GM12865 (cell line): Measurements from ENCODE around the gene GRAMD2A.

Experiments used
- DNase-seq: peaks from one replicate; pipeline ENCODE4 v3.0.0; 2010; ENCODE audit warnings: low read depth
- H3K4me3 ChIP-seq: 2 replicates; pipeline ENCODE4 v1.5.1; 2011; ENCODE audit warnings: mild to moderate bottlenecking, low read depth, low read length, control low read depth
- CTCF ChIP-seq: IDR thresholded peaks from 2 replicates; pipeline ENCODE4 v1.5.1; 2011; ENCODE audit warnings: low read length, control low read depth, low read depth, inconsistent platforms; ENCODE audit not compliant: insufficient read depth; ENCODE audit errors: missing control alignments

Gene GRAMD2A

GRCh38 chr15:72229947-72230196, 32.3 kb upstream of the GRAMD2A start:
- DNase-seq, result no peak
- peak overlapping the region; percentile 91 for H3K4me3 ChIP-seq
- no peak for TF ChIP-seq CTCF

GRCh38 chr15:72229076-72229946, 31.7 kb upstream of the GRAMD2A start:
- peak overlapping the region; percentile 91 for H3K4me3 ChIP-seq
- TF ChIP-seq CTCF, result no peak
- peak; percentile 75 for DNase-seq

- peak; percentile 21 for DNase-seq
- no peak for TF ChIP-seq CTCF
- peak overlapping the region; percentile 91 for H3K4me3 ChIP-seq
Observed at GRCh38 chr15:72227720-72228119, 30.1 kb upstream of the GRAMD2A start.

GRCh38 chr15:72227192-72227586, 29.6 kb upstream of the GRAMD2A start:
- TF ChIP-seq CTCF, result no peak
- peak overlapping the region; percentile 91 for H3K4me3 ChIP-seq
- DNase-seq, result peak; percentile 82

GRCh38 chr15:72223278-72223677, 25.7 kb upstream of the GRAMD2A start:
- no peak for DNase-seq
- no peak overlapping the region for H3K4me3 ChIP-seq

GRCh38 chr15:72222393-72222792, 24.8 kb upstream of the GRAMD2A start:
- DNase-seq, result no peak
- no peak for TF ChIP-seq CTCF
- H3K4me3 ChIP-seq, result no peak overlapping the region

More at GRCh38 chr15:72223278-72223677, 25.7 kb upstream of the GRAMD2A start:
- TF ChIP-seq CTCF, result no peak

- H3K4me3 ChIP-seq, result no peak overlapping the region
- TF ChIP-seq CTCF, result no peak
- no peak for DNase-seq
Observed at GRCh38 chr15:72220687-72221086, 23.1 kb upstream of the GRAMD2A start.
